Amygdala (tissue), 56 donors: ENCODE data around the gene MOB3B.

Source experiments
- DNase-seq, 56 donors: peaks; one replicate each; lab custom pipeline; 2025; lab: John Stamatoyannopoulos, UW

Gene MOB3B

DNA sequence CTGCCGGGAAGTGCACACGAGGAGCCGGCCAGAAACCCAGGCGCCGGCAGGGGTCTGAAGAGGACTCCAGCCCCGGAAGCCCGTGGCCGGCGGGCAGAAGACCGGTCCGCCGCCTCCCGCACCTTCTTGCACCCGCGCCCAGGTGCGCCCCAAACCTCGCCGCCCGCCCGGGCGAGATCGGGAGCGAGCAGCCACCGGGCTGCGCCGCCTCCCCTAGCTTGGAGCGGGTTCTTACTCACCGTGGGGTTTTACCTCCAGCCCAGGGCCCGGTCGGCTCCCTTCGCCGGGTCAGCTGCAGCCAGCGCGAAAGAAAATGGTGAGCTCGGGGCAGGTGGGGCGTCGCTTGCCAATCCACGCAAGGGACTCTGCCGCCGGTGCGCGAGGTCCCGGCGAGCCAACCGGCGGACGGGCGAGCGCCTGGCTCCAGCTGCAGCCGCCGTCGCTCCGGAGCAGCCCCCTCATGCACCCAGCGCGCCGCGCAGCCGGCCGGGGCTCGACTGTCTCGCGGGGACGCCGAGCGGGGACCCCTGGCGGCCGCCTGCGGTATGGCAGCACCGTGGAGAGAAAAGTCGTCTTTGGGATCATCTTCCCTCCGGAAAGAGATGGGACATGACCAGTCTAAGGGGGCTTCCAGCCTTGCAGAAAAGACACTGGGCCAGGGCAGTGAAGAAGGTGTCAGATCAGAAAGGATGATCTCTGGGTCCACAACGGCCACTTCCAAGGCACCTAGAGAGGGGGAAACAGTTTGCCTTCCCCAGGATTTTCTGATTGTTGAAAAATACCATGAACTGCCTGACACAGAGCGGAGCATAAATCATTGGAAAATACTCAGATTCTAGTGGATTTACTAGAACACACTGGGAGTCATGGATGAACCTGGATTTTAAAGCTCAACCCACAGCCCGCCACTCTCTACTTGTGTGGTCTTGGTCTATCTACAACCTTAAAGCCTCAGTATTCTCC lies at the start of gene MOB3B:
MOB3B (minus strand) TSS at position 499 of the 963 bp plus-strand sequence. CDS start 74,264 bp downstream, outside the sequence.
- peak in 53 of 56 donors; percentile 15 to 91 (median 73) for DNase-seq

DNA sequence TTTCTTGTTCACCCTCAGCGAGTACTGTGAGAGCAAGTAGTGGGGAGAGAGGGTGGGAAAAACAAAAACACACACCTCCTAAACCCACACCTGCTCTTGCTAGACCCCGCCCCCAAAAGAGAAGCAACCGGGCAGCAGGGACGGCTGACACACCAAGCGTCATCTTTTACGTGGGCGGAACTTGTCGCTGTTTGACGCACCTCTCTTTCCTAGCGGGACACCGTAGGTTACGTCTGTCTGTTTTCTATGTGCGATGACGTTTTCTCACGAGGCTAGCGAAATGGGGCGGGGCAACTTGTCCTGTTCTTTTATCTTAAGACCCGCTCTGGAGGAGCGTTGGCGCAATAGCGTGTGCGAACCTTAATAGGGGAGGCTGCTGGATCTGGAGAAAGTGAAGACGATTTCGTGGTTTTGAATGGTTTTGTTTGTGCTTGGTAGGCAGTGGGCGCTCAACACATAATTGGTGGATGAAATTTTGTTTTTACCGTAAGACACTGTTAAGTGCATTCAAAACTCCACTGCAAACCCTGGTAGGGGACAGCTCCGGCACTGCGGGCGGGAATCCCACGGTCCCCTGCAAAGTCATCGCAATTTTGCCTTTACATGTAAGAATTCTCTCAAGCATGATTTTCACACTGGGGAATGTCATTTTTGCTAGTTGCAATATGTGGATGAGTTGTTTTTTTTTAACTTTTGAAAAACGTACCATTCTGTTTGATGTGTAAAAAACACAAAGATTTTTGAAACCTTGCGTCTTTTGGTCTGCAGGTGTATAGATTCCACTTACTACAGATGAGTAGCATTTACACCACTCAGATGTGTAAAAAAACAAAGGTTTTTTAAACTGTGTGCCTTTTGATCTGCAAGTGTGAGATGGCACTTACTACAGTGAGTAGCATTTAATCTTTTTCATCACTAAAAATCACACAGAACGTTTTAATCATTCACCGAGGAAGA lies 44.3 kb upstream of the MOB3B start:
- peak; percentile 55 to 98 (median 94) for DNase-seq

GRCh38 chr9:27572918-27573633 lies 43.5 kb upstream of the MOB3B start, which contains the start of gene C9orf72:
TSS of gene C9orf72 (minus strand) at chr9:27573481. CDS start at chr9:27567120, 6,361 bp downstream.
- DNase-seq = peak in 54 of 56 donors; percentile 52 to 98 (median 84)

DNA sequence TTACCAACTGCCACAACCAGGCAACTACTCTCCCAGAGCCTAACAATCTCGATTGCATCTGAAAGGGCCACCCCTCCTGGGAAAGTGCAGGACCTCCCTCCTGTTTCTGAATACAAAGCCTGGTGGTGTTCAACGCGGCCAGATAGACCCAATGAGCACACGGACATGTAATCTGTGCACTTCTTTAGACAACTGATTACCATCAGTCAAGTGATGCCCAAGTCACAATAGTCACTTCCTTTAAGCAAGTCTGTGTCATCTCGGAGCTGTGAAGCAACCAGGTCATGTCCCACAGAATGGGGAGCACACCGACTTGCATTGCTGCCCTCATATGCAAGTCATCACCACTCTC lies 42.9 kb upstream of the MOB3B start:
- peak in 22 of 56 donors; percentile 13 to 80 (median 52) for DNase-seq

DNA sequence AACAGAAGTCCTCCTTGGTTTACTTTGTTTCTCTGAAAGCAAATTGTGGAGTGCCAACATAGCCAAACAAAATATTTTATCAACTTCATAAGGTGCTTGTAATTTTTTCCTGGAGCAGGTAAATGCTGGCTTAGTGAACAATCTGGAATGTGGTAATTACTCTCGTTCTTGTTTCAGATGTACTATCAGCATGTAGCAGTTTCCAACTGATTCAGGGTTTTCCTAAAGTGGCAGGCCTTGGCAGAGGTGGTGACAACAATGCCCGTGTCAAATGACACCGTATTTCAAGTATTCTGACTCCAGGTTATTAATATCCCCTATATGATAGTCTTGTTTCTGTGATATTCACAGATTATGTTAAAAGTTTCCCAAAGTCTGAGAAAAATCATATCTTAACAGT lies 42.4 kb upstream of the MOB3B start:
- DNase-seq = peak in 1 of 56 donors; percentile 22

GRCh38 chr9:27571011-27571410 lies 41.4 kb upstream of the MOB3B start:
- DNase-seq = no peak

- DNase-seq = no peak
Measured at GRCh38 chr9:27569406-27569805, 39.8 kb upstream of the MOB3B start.

DNA sequence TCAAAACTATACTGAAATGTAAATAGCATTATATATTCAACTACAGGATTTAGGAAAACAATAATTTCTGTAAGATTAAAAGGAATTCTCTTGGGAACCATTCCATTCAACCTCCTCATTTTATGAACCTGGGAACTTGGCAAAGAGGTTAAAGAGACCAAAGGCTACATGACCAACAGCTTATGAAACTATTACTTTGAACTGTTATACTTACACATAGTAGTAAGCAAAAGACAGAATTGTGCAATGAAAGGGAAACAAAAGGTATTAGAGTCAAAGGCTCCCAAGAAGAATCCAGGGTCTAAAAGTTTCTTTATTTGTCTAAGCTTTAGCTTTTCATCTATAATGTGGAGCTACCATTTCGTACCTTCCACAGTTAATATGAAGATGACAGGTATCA lies 36.5 kb upstream of the MOB3B start:
- DNase-seq = no peak

DNA sequence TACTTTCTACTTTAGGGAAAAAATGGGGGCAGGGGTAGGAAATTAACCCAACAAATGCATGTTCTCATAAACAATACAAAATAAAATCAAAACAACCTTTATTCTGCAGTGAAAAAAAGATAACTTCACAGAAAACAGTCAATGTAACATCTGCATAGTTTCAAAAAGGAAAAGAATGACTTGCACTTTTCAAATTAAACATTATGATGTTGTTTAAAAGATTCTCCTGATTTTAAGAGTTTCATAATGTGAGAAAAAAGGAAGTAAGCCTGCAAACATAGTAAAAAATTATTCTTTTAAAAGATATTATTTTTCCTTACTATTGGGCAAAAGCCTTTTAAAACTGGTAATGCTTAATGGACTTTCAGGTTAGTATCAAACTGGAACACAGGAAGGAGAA lies 36.1 kb upstream of the MOB3B start:
- DNase-seq = no peak

DNA sequence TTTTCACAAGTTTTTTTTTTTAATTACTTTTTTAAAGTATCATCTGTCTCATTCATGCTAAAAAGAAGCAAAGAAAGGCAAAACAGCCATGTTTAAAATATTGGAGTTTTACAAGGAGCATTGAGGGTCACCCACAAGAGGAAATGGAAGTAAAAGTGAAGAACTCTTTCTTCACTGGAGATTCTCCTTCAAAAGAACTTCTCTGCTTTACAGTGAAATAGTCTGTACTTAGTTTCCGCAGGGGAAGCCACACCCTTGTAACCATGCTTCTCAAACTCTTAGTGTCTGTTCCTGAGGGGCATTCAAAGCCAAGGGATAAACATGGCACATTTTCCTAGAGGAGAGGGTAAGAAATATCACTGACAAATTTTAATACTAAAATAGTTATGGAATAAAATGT lies 35.1 kb upstream of the MOB3B start:
- DNase-seq = no peak

- DNase-seq = no peak
Measured at GRCh38 chr9:27563738-27564430, 34.3 kb upstream of the MOB3B start.

GRCh38 chr9:27561685-27562084 lies 32.1 kb upstream of the MOB3B start:
- no peak for DNase-seq

- DNase-seq = no peak
Measured at GRCh38 chr9:27560457-27560856, 30.8 kb upstream of the MOB3B start.

GRCh38 chr9:27558307-27558706 lies 28.7 kb upstream of the MOB3B start:
- DNase-seq = no peak

- DNase-seq = no peak
Measured at GRCh38 chr9:27556470-27556869, 26.9 kb upstream of the MOB3B start.

- no peak for DNase-seq
Measured at GRCh38 chr9:27554712-27555111, 25.1 kb upstream of the MOB3B start.

GRCh38 chr9:27549196-27549755 lies 19.7 kb upstream of the MOB3B start:
- no peak for DNase-seq

- DNase-seq = peak in 2 of 56 donors; percentile 11 to 66
Measured at GRCh38 chr9:27548055-27548741, 18.6 kb upstream of the MOB3B start.

DNA sequence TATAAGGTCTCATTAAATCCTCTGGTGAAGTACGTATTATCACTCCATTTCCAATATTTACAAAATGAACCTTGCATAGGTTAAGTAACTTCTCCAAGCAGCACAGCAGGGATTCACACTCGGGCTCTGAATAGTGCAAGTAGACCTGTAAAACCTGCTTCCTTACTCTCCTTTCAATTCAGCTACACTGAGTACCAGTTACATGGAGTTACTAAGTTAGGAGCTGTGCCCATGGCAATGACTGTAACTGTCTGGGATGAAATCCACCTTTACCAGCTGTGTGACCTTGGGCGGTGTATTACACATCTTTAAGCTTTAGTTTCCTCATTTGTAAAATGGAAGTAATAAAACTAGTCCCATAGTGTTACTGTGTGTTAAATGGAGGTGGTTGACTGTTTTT lies 15.9 kb upstream of the MOB3B start:
- DNase-seq = no peak
